ENCODE measurements around the gene MRM3.
"Not testable (repeated sequence)": the region's sequence is repeated elsewhere in the genome, so short reads cannot be mapped to it uniquely, and the experiment has no call there.

DNA sequence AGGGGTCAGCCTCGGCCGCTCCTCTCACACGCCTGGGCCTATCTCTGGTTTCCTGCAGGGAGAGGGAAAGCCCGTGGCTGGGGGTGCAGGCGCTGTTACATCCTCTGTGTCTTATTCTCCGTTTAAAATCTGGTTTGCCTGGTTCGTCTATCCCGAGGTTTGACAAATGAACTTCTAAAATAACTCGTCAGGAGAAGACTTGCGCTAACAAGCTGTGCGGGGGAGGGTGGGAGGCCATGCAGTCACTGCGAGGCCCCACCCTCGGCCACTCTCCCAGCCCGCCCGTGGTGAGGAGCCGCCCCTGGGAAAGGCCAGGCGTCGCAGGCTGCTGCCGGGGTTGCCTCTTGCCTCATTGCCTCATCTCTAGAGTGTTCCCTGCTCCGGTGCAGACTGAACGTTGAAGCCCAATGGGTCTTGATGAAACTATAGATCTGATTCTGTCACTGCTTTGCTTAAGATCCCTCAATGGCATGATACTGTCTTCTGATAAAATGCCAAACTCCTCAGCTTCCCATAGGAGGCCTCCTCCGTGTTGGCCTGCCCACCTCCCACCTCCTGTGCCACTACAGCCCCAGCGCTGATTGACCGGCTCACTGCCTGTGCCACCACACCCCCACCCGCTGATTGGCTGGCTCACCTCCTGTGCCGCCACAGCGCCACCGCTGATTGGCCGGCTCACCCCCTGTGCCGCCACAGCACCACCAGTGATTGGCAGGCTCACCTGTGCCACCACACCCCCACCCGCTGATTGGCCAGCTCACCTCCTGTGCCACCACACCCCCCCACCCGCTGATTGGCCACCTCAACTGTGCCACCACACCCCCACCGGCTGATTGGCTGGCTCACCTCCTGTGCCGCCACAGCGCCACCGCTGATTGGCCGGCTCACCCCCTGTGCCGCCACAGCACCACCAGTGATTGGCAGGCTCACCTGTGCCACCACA lies 8.0 kb downstream of the MRM3 start:
- TF ChIP-seq ZFX (IDR thresholded peaks at IDR 0.05), result not testable (repeated sequence)
- TF ChIP-seq, protein P1, sequence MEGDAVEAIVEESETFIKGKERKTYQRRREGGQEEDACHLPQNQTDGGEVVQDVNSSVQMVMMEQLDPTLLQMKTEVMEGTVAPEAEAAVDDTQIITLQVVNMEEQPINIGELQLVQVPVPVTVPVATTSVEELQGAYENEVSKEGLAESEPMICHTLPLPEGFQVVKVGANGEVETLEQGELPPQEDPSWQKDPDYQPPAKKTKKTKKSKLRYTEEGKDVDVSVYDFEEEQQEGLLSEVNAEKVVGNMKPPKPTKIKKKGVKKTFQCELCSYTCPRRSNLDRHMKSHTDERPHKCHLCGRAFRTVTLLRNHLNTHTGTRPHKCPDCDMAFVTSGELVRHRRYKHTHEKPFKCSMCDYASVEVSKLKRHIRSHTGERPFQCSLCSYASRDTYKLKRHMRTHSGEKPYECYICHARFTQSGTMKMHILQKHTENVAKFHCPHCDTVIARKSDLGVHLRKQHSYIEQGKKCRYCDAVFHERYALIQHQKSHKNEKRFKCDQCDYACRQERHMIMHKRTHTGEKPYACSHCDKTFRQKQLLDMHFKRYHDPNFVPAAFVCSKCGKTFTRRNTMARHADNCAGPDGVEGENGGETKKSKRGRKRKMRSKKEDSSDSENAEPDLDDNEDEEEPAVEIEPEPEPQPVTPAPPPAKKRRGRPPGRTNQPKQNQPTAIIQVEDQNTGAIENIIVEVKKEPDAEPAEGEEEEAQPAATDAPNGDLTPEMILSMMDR (conservative IDR thresholded peaks at IDR 0.05), result not testable (repeated sequence)
